ENCODE measurements around the gene JPH3. TPM values are rescaled to one million over a fixed set of nuclear protein-coding genes. Genes with fewer than 3 reads are reported as not detected.

Gene JPH3
- total RNA-seq, 1 experiment from 2014 or later = 39.0 TPM

GRCh38 chr16:87559945-87560344 is 42.4 kb upstream of the JPH3 start:
- ChIA-PET CTCF (interaction anchor here (1.5 to 4.3 kb wide), 3 partner anchors 12 to 98 kb away, joined by 7 to 81 read pairs (median 15); no protein-coding TSS in a partner anchor), POLR2A (no interaction called here)
- H3K27ac Mint-ChIP-seq = no peak overlapping the region
- TF ChIP-seq ERG (CRISPR knock-in tag; IDR thresholded peaks at IDR 0.05) (no peak), KAT7 (CRISPR knock-in tag; IDR thresholded peaks at IDR 0.05; ENCODE audit: borderline replicate concordance) (no peak), RORB (CRISPR knock-in tag; IDR thresholded peaks at IDR 0.05) (no peak), ZNF281 (CRISPR knock-in tag; IDR thresholded peaks at IDR 0.05) (no peak), ZNF219 (CRISPR knock-in tag; IDR thresholded peaks at IDR 0.05; ENCODE audit: borderline replicate concordance) (no peak), ATF6 (CRISPR knock-in tag; IDR thresholded peaks at IDR 0.05) (no peak), ETV6 (CRISPR knock-in tag; IDR thresholded peaks at IDR 0.05) (no peak), RELA (CRISPR knock-in tag; IDR thresholded peaks at IDR 0.05; ENCODE audit: borderline replicate concordance) (no peak), E2F1 (CRISPR knock-in tag; IDR thresholded peaks at IDR 0.05) (no peak), ZNF671 (CRISPR knock-in tag; IDR thresholded peaks at IDR 0.05) (no peak)
- DNase-seq (ENCODE audit: low spot score) (no peak), ATAC-seq (no peak)
- peaks cover 3% of the 10 kb centered on the region; the same call in 1 of the 2 replicates for H3K36me3 Mint-ChIP-seq
- H3K4me3 Mint-ChIP-seq = no peak overlapping the region
- H3K9me3 Mint-ChIP-seq = peaks cover 19% of the 10 kb centered on the region
- no peaks in the 10 kb centered on the region; the same call in 1 of the 2 replicates for H3K27me3 Mint-ChIP-seq (ENCODE audit: low read depth)
- H3K4me1 Mint-ChIP-seq = no peaks in the 10 kb centered on the region

- ChIA-PET CTCF (interaction anchor here (0.7 to 4.3 kb wide), 8 partner anchors 9 to 177 kb away, joined by 3 to 81 read pairs (median 6); partner anchors contain the start of gene FBXO31), POLR2A (no interaction called here)
- Mint-ChIP-seq H3K27ac (no peak overlapping the region), H3K9me3 (peaks cover 19% of the 10 kb centered on the region), H3K4me1 (no peaks in the 10 kb centered on the region), H3K4me3 (no peak overlapping the region), H3K36me3 (peaks cover 3% of the 10 kb centered on the region; the same call in 1 of the 2 replicates), H3K27me3 (ENCODE audit: low read depth) (no peaks in the 10 kb centered on the region; the same call in 1 of the 2 replicates)
- DNase-seq (ENCODE audit: low spot score) (peak; percentile 93), ATAC-seq (peak; percentile 97)
- no peak for TF ChIP-seq NFE2L1 (CRISPR knock-in tag; IDR thresholded peaks at IDR 0.05)
- peak; percentile 64 for TF ChIP-seq SP1 (CRISPR knock-in tag; conservative IDR thresholded peaks at IDR 0.05)
- TF ChIP-seq RORB (CRISPR knock-in tag; IDR thresholded peaks at IDR 0.05) = no peak
These were observed 41.7 kb upstream of the JPH3 start for GRCh38 chr16:87560428-87561199.
